GM10266 (cell line): ENCODE data around the gene UHMK1.
"Not testable (repeated sequence)": the region's sequence is repeated elsewhere in the genome, so short reads cannot be mapped to it uniquely, and the experiment has no call there.

Experiments
- DNase-seq: peaks from one replicate; pipeline ENCODE4 v3.0.0; 2012; ENCODE audit errors: extremely low spot score
- TF ChIP-seq, protein P1 (sequence below): IDR thresholded peaks from 2 replicates; pipeline ENCODE4 v1.5.1; 2012; ENCODE audit warnings: mild to moderate bottlenecking, low read depth; ENCODE audit not compliant: control insufficient read depth, insufficient read depth; ENCODE audit errors: missing control alignments

The UHMK1 gene

DNA sequence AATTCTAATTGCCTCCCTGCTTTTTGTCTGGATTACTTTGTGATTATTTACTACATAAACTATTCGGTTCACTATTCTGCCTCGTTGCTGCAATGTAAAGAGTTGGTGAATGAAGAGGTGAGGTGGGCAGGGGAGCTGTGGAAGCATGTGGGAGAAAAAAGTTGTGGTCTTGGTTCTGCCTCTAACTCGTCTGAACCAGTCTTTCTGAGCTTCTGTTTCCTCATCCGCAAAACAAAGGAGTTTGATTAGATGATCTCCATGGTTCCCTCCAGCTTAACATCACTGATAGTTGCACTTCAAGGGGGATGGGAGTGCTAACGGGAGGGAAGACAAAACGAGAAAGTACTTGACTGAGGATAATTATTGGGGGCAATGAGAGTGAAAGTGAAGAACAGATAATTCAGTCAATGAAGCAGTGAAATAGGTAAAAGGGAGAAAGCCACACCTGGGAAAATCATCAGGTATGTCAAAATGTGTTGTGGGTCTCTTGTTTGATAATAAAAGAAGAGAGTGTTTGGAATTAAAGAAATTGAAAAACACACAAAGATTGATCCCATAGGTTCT lies 26.2 kb upstream of the UHMK1 start:
- DNase-seq = no peak
- TF ChIP-seq, protein P1, sequence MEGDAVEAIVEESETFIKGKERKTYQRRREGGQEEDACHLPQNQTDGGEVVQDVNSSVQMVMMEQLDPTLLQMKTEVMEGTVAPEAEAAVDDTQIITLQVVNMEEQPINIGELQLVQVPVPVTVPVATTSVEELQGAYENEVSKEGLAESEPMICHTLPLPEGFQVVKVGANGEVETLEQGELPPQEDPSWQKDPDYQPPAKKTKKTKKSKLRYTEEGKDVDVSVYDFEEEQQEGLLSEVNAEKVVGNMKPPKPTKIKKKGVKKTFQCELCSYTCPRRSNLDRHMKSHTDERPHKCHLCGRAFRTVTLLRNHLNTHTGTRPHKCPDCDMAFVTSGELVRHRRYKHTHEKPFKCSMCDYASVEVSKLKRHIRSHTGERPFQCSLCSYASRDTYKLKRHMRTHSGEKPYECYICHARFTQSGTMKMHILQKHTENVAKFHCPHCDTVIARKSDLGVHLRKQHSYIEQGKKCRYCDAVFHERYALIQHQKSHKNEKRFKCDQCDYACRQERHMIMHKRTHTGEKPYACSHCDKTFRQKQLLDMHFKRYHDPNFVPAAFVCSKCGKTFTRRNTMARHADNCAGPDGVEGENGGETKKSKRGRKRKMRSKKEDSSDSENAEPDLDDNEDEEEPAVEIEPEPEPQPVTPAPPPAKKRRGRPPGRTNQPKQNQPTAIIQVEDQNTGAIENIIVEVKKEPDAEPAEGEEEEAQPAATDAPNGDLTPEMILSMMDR = no peak

DNA sequence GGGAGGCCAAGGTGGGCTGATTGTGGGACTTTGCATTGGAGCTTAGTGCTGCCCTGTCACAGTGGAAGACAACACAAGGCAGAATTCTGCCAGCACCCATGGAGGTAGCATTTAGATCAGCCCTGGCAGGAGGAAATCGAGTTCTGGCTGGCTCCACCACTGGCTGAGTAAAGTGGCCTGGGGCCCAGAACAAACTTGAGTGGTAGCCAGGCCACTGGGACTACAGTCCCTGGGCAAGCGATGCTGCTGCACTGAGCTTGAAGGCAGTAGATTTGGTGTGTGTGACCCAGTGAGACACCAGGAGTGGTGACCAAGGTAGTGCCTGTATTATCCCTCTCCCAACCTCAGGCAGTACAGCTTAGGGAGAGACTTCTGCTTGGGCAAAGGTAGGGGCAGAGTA lies 22.5 kb upstream of the UHMK1 start:
- no peak for DNase-seq
- TF ChIP-seq, protein P1 = no peak

DNA sequence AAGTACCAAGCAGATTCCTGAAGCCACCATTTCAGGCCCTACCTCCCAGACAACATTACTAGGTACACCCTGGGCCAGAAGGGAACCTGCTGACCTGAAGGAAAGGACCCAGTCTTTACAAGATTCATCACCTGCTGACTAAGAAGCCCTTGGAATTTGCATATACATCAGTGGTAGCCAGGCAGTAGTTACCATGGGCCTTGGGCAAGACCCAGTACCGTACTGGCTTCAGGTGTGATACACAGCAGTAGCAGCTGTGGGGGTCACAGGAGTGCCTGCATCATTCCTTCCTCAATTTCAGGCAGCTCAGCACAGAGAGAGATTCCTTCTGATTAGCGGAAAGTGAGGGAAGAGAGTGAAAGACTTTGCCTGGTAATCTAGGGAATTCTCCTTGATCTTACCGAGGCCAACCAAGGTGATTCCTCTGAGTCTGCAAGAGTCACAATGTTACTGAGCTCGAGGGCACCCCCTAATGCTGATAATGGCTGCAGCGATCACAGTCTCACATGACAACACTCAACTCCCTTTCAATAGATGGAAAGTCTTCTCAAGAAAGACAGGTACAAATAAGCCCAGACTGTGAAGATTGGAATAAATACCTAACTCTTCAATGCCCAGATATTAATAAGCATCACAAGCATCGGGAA lies 22.0 kb upstream of the UHMK1 start:
- no peak for DNase-seq
- TF ChIP-seq, protein P1 = no peak

DNA sequence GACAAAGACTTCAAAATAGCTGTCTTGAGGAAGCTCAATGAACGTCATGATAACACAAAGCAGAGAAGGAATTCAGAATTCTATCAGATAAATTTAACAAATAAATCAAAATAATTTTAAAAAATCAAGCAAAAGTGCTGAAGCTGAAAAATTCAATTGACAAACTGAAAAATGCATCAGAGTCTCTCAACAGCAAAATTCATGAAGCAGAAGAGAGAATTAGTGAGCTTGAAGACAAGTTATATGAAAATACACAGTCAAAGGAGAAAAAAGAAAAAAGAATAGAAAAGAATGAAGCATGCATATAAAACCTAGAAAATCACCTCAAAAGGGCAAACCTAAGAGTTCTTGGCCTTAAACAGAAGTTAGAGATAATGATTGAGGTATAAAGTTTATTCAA lies 21.0 kb upstream of the UHMK1 start:
- TF ChIP-seq, protein P1 = no peak
- no peak for DNase-seq

DNA sequence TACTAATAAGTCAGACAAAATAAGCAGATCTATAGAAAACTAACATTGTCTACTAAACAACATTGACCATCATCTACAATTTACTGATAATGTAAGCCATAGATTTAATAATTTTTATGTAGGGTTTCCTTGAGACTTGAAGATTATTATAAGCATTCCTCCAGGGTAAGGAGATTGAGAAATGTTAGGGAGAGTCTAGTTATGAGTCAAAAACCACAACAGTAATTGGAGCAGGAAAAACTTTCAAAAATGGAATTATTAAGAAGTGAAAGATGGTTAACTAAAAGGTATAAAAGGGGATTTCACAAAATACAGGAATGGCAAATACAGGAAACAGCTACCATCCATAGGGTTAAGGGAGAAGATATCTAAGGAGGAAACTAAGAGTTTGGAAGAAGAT lies 12.4 kb upstream of the UHMK1 start:
- TF ChIP-seq, protein P1 = no peak
- no peak for DNase-seq

DNA sequence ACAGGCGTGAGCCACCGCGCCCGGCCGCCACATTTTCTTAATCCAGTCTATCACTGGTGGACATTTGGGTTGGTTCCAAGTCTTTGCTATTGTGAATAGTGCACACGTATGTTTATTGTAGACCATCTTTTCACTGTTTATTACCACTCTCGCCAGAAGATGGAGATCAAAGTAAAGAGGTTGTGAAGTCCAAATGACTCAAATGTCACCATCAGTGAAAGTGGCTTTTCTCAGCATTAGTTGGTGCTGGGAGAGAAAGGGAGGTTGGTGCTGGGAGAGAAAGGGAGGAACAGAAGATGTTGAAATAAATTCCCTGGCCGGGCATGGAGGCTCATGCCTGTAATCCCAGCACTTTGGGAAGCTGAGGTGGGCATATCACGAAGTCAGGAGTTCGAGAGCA lies 10.4 kb upstream of the UHMK1 start:
- no peak for DNase-seq
- TF ChIP-seq, protein P1 = no peak

DNA sequence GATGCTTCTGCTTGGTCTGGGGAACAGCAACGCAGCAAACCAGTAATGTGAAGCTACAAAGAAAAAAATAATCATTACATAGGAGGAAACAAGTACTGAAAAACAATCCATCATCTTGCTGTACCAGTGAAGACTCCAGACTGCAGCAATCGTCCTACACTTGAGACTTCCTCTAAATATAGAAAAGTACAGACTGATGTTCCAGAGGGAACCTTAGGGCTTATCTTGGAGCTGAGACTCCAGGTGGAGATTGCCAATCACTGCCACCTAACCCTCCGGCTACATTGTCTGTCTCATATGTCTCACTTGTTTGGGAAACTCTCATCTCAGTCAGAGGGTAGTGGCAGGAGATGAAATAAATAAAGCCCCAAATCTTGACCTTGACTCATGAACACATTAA lies 9.4 kb upstream of the UHMK1 start:
- no peak for DNase-seq
- TF ChIP-seq, protein P1 = no peak

DNA sequence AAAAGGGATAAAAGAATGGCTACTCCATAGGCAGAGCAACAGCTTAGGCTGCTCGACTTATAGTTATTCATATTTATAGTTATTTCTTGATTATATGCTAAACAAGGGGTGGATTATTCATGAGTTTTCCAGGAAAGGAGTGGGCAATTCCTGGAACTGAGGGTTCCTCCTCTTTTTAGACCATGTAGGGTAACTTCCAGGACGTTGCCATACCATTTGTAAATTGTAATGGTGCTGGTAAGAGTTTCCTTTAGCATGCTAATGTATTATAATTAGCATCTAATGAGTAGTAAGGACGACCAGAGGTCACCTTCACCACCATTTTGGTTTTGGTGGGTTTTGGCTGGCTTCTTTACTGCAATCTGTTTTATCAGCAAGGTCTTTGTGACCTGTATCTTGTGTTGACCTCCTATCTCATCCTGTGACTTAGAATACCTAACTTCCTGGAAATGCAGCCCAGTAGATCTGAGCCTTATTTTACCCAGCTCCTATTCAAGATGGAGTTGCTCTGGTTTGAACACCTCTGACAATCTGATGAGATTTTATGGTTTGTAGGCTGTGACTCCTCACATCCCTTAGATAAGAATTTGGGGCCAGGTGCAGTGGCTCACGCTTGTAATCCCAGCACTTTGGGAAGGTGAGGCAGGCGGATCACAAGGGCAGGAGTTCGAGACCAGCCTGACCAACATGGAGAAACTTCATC lies 1.9 kb upstream of the UHMK1 start:
- DNase-seq = not testable (repeated sequence)
